ENCODE measurements around the gene NOS1AP.
"Not testable (repeated sequence)": the region's sequence is repeated elsewhere in the genome, so short reads cannot be mapped to it uniquely, and the experiment has no call there.

NOS1AP gene

DNA sequence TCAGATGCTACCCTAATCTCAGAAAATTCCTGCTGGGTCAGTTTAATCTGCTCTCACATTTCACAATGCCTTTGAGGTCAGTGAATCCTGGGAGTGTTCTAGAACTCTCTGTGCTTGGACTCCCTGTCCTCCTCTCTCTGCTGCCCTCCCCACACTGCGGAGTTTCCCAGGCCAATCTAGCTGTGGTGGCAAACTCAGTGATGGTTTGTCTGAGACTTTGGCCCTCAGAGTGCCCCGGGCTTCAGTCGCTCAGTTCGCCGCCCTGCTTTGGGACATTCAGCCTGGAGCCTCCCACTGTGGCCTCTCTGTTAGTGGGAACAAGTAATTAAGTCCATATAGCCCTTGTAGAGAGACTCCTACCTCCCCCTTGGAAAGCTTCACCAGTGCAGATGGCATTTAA is 319.1 kb downstream of the NOS1AP start:
- DNase-seq: no peak

GRCh38 chr1:162389021-162389818 is 319.7 kb downstream of the NOS1AP start:
- DNase-seq: peak in 1 of 3 experiments; percentile 15

DNA sequence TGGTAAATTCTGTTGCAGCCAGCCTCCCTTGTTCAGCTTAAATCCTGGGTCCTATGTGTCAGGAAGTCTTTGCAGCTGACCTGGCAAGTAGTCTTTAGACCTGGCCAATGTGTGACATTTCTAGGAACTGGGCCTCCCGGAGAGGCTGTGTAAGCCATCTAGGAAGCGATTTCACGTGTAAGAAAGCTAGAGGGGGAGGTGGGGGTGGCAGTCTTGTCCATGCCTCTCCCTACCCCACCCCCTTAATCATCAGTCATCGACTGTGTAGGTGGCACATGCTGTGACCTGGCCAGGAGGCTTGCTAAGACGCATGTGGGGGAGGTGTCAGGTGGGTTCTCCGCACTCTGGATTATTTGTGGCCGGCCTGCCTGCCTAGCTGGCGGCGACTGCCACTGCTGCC is 320.5 kb downstream of the NOS1AP start:
- peak in 1 of 3 experiments; percentile 15 for DNase-seq

DNA sequence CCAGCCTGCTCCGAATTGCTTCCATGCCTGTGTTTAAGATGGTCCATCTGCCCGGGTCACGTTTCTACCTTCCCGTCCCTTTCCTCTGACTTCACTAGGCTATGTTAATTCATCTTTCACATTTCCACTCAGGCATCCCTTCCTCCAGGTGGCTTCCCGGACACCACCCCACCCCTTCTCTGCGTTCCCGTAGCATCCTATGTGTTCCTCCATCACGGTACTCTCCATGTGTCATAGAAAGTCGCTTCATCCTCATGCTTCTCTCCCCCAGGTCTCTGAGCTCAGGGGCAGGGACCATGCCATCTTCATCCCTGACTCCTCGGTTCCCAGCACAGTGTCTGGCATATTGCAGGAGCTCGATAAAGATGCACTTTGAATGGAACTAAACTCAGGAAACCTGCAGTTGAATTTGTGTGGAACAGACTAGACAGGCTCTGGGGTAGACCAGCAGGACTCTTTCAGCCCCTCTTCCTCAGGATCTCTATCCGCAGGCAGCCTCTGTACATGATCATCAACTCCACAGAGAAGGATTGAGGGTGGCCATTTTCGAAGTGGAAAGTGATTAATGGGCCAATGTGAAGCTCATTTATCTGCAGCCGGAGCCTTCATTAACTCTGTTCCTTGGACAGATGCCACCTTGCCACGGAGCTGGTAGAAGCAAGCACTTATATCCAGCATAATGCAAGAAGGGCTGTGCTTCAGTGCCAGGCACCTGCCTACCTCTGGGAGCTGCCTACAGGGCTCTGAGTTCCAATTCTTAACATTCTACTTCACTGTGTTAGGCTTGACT is 321.1 kb downstream of the NOS1AP start:
- peak in 2 of 3 experiments; percentile 9 to 53 for DNase-seq

- DNase-seq: peak in 2 of 3 experiments; percentile 68 to 71
Measured at GRCh38 chr1:162391790-162392563, 322.5 kb downstream of the NOS1AP start.

- no peak for DNase-seq
Measured at GRCh38 chr1:162396201-162396906, 326.9 kb downstream of the NOS1AP start.

- DNase-seq: no peak
Measured at GRCh38 chr1:162397039-162397448, 327.6 kb downstream of the NOS1AP start.

DNA sequence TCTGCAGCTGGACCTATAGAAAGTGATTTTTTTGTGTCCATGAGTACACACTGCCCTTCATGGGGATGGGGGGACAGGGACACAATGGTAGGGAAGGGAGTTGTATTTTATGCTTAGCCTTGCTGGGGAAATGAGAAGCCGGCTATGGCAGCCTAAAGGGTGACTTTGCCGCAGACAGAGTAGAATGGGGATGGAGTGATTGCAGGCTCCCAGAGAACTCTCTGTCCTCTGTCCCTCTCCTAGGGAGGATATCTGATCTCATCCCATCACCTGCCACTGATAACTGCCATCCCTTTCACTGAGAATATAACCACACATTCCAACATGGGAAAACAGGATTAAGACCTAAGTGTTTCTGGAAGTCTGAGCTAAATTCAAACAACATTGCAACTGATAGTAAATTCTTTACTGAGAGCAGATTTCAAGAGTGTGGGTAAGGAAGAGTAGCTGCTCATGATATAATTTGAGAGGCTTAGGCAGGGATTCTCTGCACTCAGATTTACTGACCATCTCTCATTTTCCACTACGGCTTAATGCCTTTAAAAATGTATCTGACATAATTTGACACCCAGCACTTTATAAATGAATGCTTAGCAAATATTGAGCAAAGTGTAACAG is 328.6 kb downstream of the NOS1AP start:
- DNase-seq: peak in 2 of 3 experiments; percentile 47 to 74

- peak in 2 of 3 experiments; percentile 41 to 48 for DNase-seq
Measured at GRCh38 chr1:162398999-162399580, 329.6 kb downstream of the NOS1AP start.

DNA sequence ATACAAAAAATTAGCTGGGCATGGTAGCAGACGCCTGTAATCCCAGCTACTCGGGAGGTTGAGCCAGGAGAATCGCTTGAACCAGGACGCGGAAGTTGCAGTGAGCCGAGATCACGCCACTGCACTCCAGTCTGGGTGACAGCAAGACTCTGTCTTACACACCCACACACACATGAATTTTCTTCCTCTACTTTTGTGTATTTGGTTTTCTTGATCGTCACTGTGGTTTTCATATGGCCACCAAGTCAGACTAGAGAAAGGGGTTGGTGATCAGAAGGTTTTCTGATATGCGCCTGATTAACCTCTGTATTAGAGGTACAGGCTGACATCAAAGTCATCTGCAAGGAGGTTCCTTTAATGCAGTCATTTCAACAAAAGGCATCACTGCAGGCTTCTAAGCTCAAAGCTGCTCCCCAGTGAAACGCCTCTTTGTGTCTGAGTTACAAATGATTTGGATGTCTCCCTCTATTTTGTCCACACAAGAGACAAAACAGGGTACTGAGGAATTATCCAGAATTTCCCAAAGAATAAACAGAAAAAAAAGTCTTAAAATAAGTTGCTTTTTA is 331.4 kb downstream of the NOS1AP start:
- no peak for DNase-seq

DNA sequence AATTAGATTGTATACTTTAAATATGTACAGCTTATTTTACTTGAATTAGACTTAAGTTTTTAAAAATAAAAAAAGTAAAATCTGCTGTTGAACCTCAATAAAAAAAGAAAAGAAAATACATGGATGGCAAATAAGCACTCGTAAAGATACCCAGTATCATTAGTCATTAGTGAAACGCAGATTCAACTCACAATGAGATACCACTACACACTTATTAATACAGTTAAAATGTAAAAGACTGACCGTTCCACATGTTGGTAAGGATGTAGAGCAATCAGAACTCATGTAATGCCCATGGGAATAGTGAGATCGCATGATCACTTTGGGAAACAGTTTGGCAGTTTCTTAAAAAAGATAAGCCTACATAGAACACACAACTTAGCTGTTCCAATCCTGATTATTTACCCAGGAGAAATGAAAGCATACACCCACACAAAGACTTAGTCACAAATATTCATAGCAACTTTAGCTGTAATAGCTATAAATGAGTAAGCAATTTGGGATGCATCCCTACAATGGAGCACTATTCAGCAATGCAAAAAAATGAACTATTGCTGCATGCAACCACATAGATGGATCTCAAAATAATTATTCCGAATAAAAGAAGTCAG is 335.2 kb downstream of the NOS1AP start:
- no peak for DNase-seq

- no peak for DNase-seq
Measured at GRCh38 chr1:162405800-162406199, 336.3 kb downstream of the NOS1AP start.

- no peak for DNase-seq
Measured at GRCh38 chr1:162406811-162407210, 337.3 kb downstream of the NOS1AP start.

- no peak for DNase-seq
Measured at GRCh38 chr1:162407539-162407938, 338.0 kb downstream of the NOS1AP start.

- DNase-seq: no peak
Measured at GRCh38 chr1:162412002-162412401, 342.5 kb downstream of the NOS1AP start, which contains the start of gene SH2D1B. TSS of gene SH2D1B (minus strand) at chr1:162412136. CDS start at chr1:162412016, 120 bp downstream.

DNA sequence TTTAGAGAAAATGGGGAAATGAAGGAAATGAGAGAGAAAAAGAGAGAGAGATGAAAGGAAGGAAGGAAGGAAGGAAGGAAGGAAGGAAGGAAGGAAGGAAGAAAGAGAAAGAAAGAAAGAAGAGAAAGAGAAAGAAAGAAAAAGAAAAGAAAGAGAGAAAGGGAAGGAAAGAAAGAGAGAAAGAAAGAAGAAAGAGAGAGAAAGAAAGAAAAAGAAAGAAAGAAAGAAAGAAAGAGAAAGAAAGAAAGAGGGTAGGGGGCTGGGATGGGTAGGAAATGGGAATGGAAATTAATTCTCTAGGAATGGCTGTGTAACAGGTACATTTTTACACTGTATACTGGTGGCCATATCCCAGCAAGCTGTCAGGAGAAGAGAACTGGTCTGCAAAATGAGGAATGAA is 346.7 kb downstream of the NOS1AP start:
- DNase-seq: no peak

DNA sequence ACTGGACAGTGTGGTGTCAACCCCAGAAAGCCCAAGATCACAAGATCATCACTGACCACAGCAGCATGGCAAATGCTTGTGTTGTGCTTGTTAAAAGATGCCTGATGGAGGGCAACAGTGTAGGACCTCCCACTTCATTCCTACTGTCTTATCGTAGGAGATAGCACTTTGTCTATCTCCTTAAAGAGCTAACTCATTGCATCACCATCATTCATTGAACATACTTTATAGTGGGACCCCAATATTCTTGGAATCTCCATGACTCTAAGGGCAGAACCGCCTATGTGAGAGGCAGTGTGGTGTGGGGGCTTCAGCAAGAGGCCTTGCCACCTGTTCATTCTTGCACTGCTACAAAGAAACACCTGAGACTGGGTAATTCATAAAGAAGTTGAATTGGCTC is 347.4 kb downstream of the NOS1AP start:
- no peak for DNase-seq

DNA sequence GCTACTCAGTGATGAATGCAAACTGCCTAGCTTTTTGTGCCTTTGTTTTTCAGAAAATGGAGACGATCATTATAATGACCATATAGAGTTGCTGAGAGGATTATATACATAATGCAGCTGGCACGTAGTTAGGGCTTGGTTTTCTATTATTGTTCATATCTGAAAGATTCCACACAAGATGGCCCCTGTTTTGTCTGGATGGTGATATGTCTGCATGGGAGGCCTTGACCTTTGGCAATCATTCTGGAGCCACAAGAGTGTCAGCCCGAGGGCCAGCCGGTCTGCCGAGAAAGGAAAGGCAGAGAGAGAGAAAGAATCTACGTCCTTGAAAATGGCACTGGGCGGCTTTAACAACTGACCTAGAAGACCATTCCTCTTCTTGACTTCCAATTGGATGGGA is 348.2 kb downstream of the NOS1AP start:
- DNase-seq: no peak

- not testable (repeated sequence) for DNase-seq
Measured at GRCh38 chr1:162418584-162418983, 349.1 kb downstream of the NOS1AP start.

- DNase-seq: not testable (repeated sequence)
Measured at GRCh38 chr1:162419450-162419931, 350.0 kb downstream of the NOS1AP start.

All from NCI-H1417 (cell line).